Uterus (tissue), 2 donors: ENCODE measurements around the gene FAIM2.

Source experiments
- POLR2A ChIP-seq, 2 donors: fragments of 450-650 bp; IDR thresholded peaks; one replicate each; pipeline ENCODE4 v1.6.1; 2016; ENCODE audit warnings: antibody characterized with exemption in 2 of 2, mild to moderate bottlenecking in 1 of 2, moderate library complexity in 1 of 2
- TF ChIP-seq, protein P1 (sequence below), 4 experiments: fragments of 200-600 bp in 2 of 4; fragments of 450-650 bp in 2 of 4; sonication (generic) in 2 of 4; IDR thresholded peaks; one replicate each; pipeline ENCODE4 v1.5.1; 2016 to 2019; ENCODE audit warnings: antibody characterized with exemption in 4 of 4, mild to moderate bottlenecking in 2 of 4, moderate library complexity in 1 of 4

GRCh38 chr12:49904601-49905000 lies 901 bp upstream of the FAIM2 start:
- no peak for TF ChIP-seq POLR2A (IDR thresholded peaks at IDR 0.05)
- TF ChIP-seq, protein P1, sequence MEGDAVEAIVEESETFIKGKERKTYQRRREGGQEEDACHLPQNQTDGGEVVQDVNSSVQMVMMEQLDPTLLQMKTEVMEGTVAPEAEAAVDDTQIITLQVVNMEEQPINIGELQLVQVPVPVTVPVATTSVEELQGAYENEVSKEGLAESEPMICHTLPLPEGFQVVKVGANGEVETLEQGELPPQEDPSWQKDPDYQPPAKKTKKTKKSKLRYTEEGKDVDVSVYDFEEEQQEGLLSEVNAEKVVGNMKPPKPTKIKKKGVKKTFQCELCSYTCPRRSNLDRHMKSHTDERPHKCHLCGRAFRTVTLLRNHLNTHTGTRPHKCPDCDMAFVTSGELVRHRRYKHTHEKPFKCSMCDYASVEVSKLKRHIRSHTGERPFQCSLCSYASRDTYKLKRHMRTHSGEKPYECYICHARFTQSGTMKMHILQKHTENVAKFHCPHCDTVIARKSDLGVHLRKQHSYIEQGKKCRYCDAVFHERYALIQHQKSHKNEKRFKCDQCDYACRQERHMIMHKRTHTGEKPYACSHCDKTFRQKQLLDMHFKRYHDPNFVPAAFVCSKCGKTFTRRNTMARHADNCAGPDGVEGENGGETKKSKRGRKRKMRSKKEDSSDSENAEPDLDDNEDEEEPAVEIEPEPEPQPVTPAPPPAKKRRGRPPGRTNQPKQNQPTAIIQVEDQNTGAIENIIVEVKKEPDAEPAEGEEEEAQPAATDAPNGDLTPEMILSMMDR (IDR thresholded peaks at IDR 0.05), result no peak
